HEK293 (cell line): ENCODE measurements around the gene AGAP3.

ENCODE experiments used
- BCL6B ChIP-seq: fragments of 450-650 bp; formaldehyde crosslinking; IDR thresholded peaks from 2 replicates; pipeline ENCODE4 v1.5.1; 2017; ENCODE audit warnings: missing biosample characterization, missing genetic modification characterization
- TCF7L2 ChIP-seq: IDR thresholded peaks from 2 replicates; pipeline ENCODE4 v1.6.1; 2011; ENCODE audit warnings: low read depth, mild to moderate bottlenecking, inconsistent platforms, low read length, moderate library complexity, borderline replicate concordance
- ZBTB21 ChIP-seq: fragments of 450-650 bp; formaldehyde crosslinking; IDR thresholded peaks from 2 replicates; pipeline ENCODE4 v1.5.1; 2017; ENCODE audit warnings: missing biosample characterization, missing genetic modification characterization
- ZEB2 ChIP-seq: fragments of 450-650 bp; formaldehyde crosslinking; IDR thresholded peaks from 2 replicates; pipeline ENCODE4 v1.5.1; 2016; ENCODE audit warnings: missing biosample characterization, missing genetic modification characterization
- ZNF146 ChIP-seq: fragments of 450-650 bp; formaldehyde crosslinking; IDR thresholded peaks from 2 replicates; pipeline ENCODE4 v1.5.1; 2016; ENCODE audit warnings: missing biosample characterization, missing genetic modification characterization
- ZNF214 ChIP-seq: fragments of 450-650 bp; formaldehyde crosslinking; IDR thresholded peaks from 2 replicates; pipeline ENCODE4 v1.5.1; 2017; ENCODE audit warnings: missing biosample characterization, mild to moderate bottlenecking, missing genetic modification characterization, borderline replicate concordance
- ZNF292 ChIP-seq: fragments of 450-650 bp; formaldehyde crosslinking; IDR thresholded peaks from 2 replicates; pipeline ENCODE4 v1.5.1; 2016; ENCODE audit warnings: low read depth, missing biosample characterization, missing genetic modification characterization, borderline replicate concordance
- ZNF302 ChIP-seq: fragments of 450-650 bp; formaldehyde crosslinking; IDR thresholded peaks from 2 replicates; pipeline ENCODE4 v1.5.1; 2016; ENCODE audit warnings: missing biosample characterization, missing genetic modification characterization, low read depth
- ZNF433 ChIP-seq: fragments of 450-650 bp; formaldehyde crosslinking; IDR thresholded peaks from 2 replicates; pipeline ENCODE4 v1.5.1; 2016; ENCODE audit warnings: missing biosample characterization, missing genetic modification characterization, low read depth
- ZNF521 ChIP-seq: fragments of 450-650 bp; formaldehyde crosslinking; IDR thresholded peaks from 2 replicates; pipeline ENCODE4 v1.5.1; 2017; ENCODE audit warnings: missing biosample characterization, mild to moderate bottlenecking, missing genetic modification characterization
- ZNF560 ChIP-seq: fragments of 450-650 bp; formaldehyde crosslinking; IDR thresholded peaks from 2 replicates; pipeline ENCODE4 v1.5.1; 2017; ENCODE audit warnings: missing biosample characterization, missing genetic modification characterization, borderline replicate concordance
- ZNF596 ChIP-seq: fragments of 450-650 bp; IDR thresholded peaks from 2 replicates; pipeline ENCODE4 v1.5.0; 2018; ENCODE audit warnings: missing biosample characterization, mild to moderate bottlenecking, missing genetic modification characterization, moderate library complexity
- ZNF707 ChIP-seq: fragments of 450-650 bp; formaldehyde crosslinking; IDR thresholded peaks from 2 replicates; pipeline ENCODE4 v1.5.1; 2016; ENCODE audit warnings: missing biosample characterization, missing genetic modification characterization
- ZNF791 ChIP-seq: fragments of 450-650 bp; formaldehyde crosslinking; IDR thresholded peaks from 2 replicates; pipeline ENCODE4 v1.5.1; 2016; ENCODE audit warnings: missing biosample characterization, missing genetic modification characterization
- ZNF830 ChIP-seq: fragments of 450-650 bp; IDR thresholded peaks from 2 replicates; pipeline ENCODE4 v1.5.0; 2018; ENCODE audit warnings: missing biosample characterization, missing genetic modification characterization, low read depth, mild to moderate bottlenecking, moderate library complexity
- TF ChIP-seq, protein P1 (sequence below): fragments of 450-650 bp; formaldehyde crosslinking; IDR thresholded peaks from 2 replicates; pipeline ENCODE4 v1.5.1; 2017; ENCODE audit warnings: missing biosample characterization, missing genetic modification characterization
- TF ChIP-seq, protein P2 (sequence below): fragments of 450-650 bp; formaldehyde crosslinking; IDR thresholded peaks from 2 replicates; pipeline ENCODE4 v1.5.1; 2016; ENCODE audit warnings: missing biosample characterization, missing genetic modification characterization
- TF ChIP-seq, protein P3 (sequence below): fragments of 450-650 bp; formaldehyde crosslinking; IDR thresholded peaks from 2 replicates; pipeline ENCODE4 v1.5.1; 2017; ENCODE audit warnings: missing biosample characterization, missing genetic modification characterization
- TF ChIP-seq, protein P4 (sequence below): fragments of 450-650 bp; formaldehyde crosslinking; IDR thresholded peaks from 2 replicates; pipeline ENCODE4 v1.5.1; 2016; ENCODE audit warnings: missing biosample characterization, missing genetic modification characterization, low read depth
- TF ChIP-seq, protein P5 (sequence below): fragments of 450-650 bp; formaldehyde crosslinking; IDR thresholded peaks from 2 replicates; pipeline ENCODE4 v1.5.1; 2016; ENCODE audit warnings: missing biosample characterization, missing genetic modification characterization
- TF ChIP-seq, protein P6 (sequence below): fragments of 450-650 bp; formaldehyde crosslinking; IDR thresholded peaks from 2 replicates; pipeline ENCODE4 v1.5.1; 2016; ENCODE audit warnings: missing biosample characterization, missing genetic modification characterization
- TF ChIP-seq, protein P7 (sequence below): fragments of 450-650 bp; formaldehyde crosslinking; IDR thresholded peaks from 2 replicates; pipeline ENCODE4 v1.5.1; 2016; ENCODE audit warnings: missing biosample characterization, missing genetic modification characterization

Gene AGAP3

DNA sequence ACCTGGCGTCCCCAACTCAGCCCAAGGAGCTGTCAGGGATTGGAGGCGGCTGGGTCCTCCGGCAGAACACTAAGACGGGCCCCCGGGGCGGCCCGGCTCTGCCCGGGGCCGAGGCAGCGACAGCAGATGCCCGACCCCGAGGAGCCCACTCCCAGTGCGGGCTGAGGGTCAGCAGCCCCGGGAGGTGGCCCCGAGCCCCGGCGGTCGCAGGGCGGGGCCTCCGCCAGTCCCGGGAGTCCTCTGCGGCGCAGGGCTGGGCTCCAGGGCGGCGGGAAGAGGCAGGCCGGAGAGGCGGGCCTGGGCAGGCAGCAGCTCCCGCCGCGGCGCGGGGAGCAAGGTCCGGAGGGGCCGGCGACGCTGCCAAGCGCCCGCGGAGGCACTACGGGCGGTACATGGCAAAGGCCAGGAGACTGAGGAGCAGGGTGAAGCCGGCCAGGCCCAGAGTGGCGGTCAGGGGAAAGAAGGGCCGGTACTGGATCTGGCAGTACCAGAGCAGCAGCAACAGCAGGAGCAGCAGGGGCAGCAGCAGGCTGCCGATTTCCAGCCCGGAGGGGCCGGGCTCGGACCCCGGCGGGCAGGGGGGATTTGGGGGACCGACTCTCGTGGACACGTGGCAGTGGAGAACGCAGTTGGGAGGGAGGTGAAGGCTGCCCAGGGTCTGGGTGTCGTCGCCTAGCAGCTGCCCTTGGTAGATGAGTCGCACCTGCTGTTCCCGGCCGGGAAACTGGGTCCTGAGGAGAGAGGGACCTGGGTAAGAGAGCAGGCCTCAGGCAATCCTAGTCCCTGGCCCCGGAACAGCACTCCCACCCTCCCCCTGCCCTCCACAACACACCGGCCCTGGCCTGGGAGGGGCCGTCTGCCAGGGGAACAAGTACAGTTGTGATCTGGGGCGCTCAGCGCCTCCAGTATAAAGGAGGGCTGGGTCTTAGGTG lies 4.8 kb upstream of the AGAP3 start (continued):
- no peak for TF ChIP-seq ZNF791
- TF ChIP-seq TCF7L2 = no peak
- no peak for TF ChIP-seq ZNF292 (tag by site-specific recombination)
- no peak for TF ChIP-seq ZNF521 (tag by site-specific recombination)
- TF ChIP-seq ZNF830 (tag by site-specific recombination) = no peak
- TF ChIP-seq, protein P1, sequence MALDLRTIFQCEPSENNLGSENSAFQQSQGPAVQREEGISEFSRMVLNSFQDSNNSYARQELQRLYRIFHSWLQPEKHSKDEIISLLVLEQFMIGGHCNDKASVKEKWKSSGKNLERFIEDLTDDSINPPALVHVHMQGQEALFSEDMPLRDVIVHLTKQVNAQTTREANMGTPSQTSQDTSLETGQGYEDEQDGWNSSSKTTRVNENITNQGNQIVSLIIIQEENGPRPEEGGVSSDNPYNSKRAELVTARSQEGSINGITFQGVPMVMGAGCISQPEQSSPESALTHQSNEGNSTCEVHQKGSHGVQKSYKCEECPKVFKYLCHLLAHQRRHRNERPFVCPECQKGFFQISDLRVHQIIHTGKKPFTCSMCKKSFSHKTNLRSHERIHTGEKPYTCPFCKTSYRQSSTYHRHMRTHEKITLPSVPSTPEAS (tag by site-specific recombination) = no peak
- TF ChIP-seq ZNF596 (tag by site-specific recombination) = no peak
- no peak for TF ChIP-seq ZNF146 (tag by site-specific recombination)
- TF ChIP-seq, protein P2, sequence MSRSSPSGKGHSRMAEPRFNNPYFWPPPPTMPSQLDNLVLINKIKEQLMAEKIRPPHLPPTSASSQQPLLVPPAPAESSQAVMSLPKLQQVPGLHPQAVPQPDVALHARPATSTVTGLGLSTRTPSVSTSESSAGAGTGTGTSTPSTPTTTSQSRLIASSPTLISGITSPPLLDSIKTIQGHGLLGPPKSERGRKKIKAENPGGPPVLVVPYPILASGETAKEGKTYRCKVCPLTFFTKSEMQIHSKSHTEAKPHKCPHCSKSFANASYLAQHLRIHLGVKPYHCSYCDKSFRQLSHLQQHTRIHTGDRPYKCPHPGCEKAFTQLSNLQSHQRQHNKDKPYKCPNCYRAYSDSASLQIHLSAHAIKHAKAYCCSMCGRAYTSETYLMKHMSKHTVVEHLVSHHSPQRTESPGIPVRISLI (tag by site-specific recombination) = no peak
- TF ChIP-seq ZNF302 = no peak
- no peak for TF ChIP-seq ZNF707 (tag by site-specific recombination)
- TF ChIP-seq ZBTB21 = no peak
- TF ChIP-seq, protein P3, sequence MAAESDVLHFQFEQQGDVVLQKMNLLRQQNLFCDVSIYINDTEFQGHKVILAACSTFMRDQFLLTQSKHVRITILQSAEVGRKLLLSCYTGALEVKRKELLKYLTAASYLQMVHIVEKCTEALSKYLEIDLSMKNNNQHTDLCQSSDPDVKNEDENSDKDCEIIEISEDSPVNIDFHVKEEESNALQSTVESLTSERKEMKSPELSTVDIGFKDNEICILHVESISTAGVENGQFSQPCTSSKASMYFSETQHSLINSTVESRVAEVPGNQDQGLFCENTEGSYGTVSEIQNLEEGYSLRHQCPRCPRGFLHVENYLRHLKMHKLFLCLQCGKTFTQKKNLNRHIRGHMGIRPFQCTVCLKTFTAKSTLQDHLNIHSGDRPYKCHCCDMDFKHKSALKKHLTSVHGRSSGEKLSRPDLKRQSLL (tag by site-specific recombination) = no peak
- TF ChIP-seq, protein P4, sequence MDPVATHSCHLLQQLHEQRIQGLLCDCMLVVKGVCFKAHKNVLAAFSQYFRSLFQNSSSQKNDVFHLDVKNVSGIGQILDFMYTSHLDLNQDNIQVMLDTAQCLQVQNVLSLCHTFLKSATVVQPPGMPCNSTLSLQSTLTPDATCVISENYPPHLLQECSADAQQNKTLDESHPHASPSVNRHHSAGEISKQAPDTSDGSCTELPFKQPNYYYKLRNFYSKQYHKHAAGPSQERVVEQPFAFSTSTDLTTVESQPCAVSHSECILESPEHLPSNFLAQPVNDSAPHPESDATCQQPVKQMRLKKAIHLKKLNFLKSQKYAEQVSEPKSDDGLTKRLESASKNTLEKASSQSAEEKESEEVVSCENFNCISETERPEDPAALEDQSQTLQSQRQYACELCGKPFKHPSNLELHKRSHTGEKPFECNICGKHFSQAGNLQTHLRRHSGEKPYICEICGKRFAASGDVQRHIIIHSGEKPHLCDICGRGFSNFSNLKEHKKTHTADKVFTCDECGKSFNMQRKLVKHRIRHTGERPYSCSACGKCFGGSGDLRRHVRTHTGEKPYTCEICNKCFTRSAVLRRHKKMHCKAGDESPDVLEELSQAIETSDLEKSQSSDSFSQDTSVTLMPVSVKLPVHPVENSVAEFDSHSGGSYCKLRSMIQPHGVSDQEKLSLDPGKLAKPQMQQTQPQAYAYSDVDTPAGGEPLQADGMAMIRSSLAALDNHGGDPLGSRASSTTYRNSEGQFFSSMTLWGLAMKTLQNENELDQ (tag by site-specific recombination) = no peak
- TF ChIP-seq ZNF560 (tag by site-specific recombination) = no peak
- TF ChIP-seq, protein P5, sequence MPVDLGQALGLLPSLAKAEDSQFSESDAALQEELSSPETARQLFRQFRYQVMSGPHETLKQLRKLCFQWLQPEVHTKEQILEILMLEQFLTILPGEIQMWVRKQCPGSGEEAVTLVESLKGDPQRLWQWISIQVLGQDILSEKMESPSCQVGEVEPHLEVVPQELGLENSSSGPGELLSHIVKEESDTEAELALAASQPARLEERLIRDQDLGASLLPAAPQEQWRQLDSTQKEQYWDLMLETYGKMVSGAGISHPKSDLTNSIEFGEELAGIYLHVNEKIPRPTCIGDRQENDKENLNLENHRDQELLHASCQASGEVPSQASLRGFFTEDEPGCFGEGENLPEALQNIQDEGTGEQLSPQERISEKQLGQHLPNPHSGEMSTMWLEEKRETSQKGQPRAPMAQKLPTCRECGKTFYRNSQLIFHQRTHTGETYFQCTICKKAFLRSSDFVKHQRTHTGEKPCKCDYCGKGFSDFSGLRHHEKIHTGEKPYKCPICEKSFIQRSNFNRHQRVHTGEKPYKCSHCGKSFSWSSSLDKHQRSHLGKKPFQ (tag by site-specific recombination) = no peak
- no peak for TF ChIP-seq BCL6B
- 0 out of 2 replicates have a peak, but pooled peaks have one; percentile 31 for TF ChIP-seq ZEB2 (tag by site-specific recombination)
- TF ChIP-seq, protein P6, sequence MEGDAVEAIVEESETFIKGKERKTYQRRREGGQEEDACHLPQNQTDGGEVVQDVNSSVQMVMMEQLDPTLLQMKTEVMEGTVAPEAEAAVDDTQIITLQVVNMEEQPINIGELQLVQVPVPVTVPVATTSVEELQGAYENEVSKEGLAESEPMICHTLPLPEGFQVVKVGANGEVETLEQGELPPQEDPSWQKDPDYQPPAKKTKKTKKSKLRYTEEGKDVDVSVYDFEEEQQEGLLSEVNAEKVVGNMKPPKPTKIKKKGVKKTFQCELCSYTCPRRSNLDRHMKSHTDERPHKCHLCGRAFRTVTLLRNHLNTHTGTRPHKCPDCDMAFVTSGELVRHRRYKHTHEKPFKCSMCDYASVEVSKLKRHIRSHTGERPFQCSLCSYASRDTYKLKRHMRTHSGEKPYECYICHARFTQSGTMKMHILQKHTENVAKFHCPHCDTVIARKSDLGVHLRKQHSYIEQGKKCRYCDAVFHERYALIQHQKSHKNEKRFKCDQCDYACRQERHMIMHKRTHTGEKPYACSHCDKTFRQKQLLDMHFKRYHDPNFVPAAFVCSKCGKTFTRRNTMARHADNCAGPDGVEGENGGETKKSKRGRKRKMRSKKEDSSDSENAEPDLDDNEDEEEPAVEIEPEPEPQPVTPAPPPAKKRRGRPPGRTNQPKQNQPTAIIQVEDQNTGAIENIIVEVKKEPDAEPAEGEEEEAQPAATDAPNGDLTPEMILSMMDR (tag by site-specific recombination) = no peak
- TF ChIP-seq, protein P7, sequence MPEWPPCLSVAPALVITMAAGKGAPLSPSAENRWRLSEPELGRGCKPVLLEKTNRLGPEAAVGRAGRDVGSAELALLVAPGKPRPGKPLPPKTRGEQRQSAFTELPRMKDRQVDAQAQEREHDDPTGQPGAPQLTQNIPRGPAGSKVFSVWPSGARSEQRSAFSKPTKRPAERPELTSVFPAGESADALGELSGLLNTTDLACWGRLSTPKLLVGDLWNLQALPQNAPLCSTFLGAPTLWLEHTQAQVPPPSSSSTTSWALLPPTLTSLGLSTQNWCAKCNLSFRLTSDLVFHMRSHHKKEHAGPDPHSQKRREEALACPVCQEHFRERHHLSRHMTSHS (tag by site-specific recombination) = no peak
- TF ChIP-seq ZNF433 = no peak
- no peak for TF ChIP-seq ZNF214 (tag by site-specific recombination)
